Vein endothelial cell (primary cell): ENCODE results near the gene TESK1. TPM values are rescaled to one million over a fixed set of nuclear protein-coding genes. Genes with fewer than 3 reads are reported as not detected.

Experiments used
- small RNA-seq: library from RNA; depleted of rRNA; stranded (forward); fragments of <200 nt; gene quantifications from one replicate; pipeline ENCODE3, GENCODE V24; 2012
- total RNA-seq: library from RNA; depleted of rRNA; stranded (reverse); fragments of >200 nt; gene quantifications from 2 replicates; pipeline ENCODE4 v1.2.3, GENCODE V29; 2012

The TESK1 gene, protein sequence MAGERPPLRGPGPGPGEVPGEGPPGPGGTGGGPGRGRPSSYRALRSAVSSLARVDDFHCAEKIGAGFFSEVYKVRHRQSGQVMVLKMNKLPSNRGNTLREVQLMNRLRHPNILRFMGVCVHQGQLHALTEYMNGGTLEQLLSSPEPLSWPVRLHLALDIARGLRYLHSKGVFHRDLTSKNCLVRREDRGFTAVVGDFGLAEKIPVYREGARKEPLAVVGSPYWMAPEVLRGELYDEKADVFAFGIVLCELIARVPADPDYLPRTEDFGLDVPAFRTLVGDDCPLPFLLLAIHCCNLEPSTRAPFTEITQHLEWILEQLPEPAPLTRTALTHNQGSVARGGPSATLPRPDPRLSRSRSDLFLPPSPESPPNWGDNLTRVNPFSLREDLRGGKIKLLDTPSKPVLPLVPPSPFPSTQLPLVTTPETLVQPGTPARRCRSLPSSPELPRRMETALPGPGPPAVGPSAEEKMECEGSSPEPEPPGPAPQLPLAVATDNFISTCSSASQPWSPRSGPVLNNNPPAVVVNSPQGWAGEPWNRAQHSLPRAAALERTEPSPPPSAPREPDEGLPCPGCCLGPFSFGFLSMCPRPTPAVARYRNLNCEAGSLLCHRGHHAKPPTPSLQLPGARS
- total RNA-seq = 7.2 and 9.5 TPM in 2 replicates

DNA sequence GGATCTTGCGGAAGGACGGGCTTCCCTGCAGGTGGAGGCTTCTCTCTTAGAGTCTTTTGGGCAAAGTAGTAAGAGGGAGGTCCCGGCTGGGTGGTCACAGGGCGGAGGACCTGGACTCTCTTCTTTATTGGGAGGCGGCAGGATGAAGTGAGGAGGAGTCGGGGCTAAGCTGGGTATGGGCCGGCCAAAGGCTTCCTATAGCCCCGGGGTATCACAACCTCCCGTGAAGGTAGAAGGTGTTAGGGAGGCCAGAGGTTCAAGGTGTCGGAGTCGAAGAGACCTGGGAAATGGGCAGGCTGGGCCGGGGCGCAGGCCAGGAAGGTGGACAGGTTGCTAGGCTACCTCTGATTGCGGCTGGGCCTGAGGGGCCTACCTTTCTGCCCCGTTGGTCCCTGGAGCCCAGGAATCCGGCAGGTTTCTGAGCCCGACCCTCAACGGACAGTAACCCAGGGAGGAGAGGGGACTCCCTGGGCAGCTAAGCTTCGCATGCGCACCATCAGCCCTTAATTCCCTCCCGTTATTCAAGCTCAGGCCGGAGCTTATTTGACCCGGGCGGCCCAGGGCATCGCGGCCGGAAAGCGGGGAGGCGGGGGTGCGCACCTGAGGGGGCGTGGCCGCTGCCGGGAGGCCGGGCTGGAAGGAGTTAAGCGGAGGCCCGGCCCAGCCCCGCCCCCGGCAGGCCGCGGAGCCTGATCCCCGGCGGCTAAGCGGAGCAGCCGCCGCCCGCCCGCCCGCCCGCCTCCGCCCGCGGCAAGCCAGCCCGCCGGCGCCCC is at the start of gene TESK1:
TSS of gene TESK1 (plus strand) at position 685 of the 773 bp plus-strand sequence. CDS start 358 bp downstream, outside the sequence.

DNA sequence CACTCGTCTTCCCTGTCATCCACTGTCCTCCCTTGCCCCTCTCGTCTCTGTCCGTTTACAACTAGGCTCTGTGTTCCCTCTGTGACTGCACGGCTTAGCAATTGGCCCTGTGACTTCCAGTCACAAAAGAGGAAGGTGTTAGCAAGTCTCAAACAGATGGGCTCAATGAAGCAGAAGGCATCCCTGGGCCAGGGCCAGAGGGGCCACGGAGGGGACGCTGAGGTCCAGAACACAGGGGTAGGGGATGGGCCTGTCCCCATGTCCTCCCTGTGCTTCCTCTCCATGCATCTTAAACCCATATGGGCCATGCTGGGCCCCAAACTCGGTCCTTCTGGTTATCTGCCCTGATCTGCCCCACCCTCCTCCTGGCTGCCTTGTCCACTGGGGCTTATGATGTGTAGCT is 13.3 kb downstream of the TESK1 start, which contains the start of gene CD72:
TSS of gene CD72 (minus strand) at position 89 of the 403 bp plus-strand sequence. CDS start 110 bp downstream, outside the sequence.

DNA sequence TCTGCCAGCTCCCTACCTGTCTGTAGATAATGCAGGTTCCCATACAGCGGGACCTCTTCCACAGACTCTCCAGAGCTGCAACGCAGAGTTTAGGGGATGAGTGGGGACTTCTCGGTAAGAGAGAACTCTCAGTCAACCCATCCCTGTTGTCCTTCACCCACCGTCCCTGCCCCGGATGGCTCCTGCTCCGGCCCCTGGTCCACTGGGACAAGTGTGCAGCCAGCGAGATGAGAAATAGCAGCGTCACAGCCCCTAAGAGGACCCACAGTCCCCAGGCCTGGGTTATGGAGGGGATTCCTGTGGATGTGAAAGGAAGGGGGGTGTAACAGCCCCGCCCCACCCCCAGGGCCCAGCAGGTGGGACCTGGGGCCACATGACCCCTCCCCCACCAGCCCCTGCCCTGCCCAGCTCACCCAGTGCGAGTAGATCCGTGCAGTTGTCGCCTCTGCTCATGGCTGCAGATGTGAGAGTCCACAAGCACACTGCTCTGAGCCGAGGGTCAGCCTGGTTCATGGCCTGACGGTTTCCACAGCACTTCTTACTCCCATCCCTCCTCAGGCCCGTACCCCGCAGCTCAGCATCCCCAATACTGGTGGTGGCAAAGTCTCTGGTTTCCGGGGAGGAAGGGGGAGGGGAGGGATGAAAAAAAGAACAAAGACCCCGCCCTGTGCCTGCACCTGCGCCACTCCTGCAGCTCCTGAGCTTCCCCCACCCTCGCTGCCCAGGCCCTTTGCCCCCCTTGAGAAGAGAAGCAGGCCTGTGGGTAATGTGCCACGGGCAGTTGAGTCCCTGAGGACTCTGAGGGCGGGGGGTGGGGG is 45.5 kb downstream of the TESK1 start, which contains the start of gene SIT1:
TSS of gene SIT1 (minus strand) at position 591 of the 818 bp plus-strand sequence. CDS start at position 513, 78 bp downstream.

DNA sequence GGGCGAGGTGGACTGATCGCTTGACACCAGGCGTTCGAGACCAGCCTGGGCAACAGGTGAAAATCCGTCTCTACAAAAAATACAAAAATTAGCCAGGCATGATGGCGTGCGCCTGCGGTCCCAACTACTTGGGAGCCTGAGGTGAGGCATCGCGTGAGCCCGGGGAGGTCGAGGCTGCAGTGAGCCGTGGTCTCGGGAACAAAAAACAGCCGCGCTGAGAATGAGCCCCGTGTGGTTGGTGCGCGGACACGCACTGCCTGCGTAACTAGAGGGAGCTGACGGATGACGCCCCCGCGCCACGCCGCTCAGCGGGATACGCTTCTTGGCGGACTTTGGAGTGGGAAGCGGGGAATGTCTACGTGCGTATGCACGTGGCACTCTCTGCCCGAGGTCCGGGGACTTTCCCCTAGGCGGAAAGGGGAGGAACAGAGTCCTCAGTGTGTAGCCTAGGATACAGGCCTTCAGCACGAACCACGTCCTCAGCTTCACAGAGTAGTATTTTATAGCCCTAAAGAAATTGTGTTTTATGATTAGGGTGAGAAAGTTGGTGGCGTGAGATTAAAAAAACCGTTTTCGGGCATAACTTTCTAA is 52.6 kb downstream of the TESK1 start, which contains the start of gene RMRP:
TSS of gene RMRP (minus strand) at position 474 of the 591 bp plus-strand sequence.

DNA sequence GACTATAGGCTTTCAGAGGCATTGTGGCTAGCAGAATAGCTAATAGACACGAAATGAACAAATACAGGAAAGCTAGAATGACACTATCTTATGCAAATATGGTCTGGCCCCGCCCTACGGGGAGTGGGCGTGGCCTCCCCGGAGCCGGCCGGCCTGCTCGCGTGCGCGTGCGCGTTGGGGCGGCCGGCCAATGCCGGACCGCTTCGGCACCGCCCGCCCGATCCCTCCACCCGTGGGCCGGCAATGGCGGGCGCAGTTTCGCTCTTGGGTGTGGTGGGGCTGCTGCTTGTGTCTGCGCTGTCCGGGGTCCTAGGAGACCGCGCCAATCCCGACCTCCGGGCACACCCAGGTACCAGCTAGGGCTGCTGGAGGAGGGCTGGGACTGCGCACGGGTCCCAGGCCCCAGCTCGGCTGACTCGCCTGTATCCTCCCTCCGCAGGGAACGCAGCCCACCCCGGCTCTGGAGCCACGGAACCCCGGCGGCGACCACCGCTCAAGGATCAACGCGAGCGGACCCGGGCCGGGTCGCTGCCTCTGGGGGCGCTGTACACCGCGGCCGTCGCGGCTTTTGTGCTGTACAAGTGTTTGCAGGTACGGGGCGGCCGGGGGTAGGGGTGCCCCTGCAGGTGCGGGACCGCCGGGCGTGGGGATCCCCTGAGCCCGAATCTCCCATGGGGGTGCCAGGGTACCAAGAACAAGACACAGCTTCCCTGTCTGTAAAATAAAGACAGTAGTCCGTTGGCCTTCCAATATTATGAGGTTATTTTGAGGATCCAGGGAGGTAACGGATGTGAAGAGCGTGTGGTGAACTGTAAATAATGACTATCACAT is 53.3 kb downstream of the TESK1 start, which contains the start of gene CCDC107:
TSS of gene CCDC107 (plus strand) at position 156 of the 831 bp plus-strand sequence. CDS start at position 244, 88 bp downstream.

Small RNAs within 50 kb of the gene (small RNA-seq; reads per million reads assigned to genes)
- gene MIR4667 = 0.19 reads per million
- gene RMRP = not detected
- gene RPS29P17 = not detected

Other genes starting within 250 kb of the TESK1 start
- gene RUSC2, start 115.2 kb upstream of the TESK1 start, total RNA-seq = 28.7 and 39.5 TPM in 2 replicates
- not detected in 2 replicates for gene CD72, start 13.2 kb downstream of the TESK1 start, total RNA-seq
- not detected in 2 replicates for gene SIT1, start 45.7 kb downstream of the TESK1 start, total RNA-seq
- 49,879 and 52,393 TPM in 2 replicates for gene RMRP, start 52.8 kb downstream of the TESK1 start, total RNA-seq
- 6.0 and 10.1 TPM in 2 replicates for gene CCDC107, start 53.0 kb downstream of the TESK1 start, total RNA-seq
- gene ARHGEF39, start 59.9 kb downstream of the TESK1 start, total RNA-seq = 1.6 and 3.5 TPM in 2 replicates
- gene CA9, start 68.7 kb downstream of the TESK1 start, total RNA-seq = 0.10 TPM in 1 of 2 replicates, not detected in the other
- gene TPM2, start 84.7 kb downstream of the TESK1 start, total RNA-seq = 10.5 and 20.2 TPM in 2 replicates
- 294 and 296 TPM in 2 replicates for gene TLN1, start 126.9 kb downstream of the TESK1 start, total RNA-seq
- gene CREB3, start 127.4 kb downstream of the TESK1 start, total RNA-seq = 51.3 and 60.4 TPM in 2 replicates
- gene GBA2, start 144.0 kb downstream of the TESK1 start, total RNA-seq = 133 and 134 TPM in 2 replicates
- 19.4 and 25.5 TPM in 2 replicates for gene RGP1, start 144.0 kb downstream of the TESK1 start, total RNA-seq
- gene MSMP, start 149.0 kb downstream of the TESK1 start, total RNA-seq = 22.4 and 50.3 TPM in 2 replicates
- 5.6 and 5.8 TPM in 2 replicates for gene NPR2, start 186.3 kb downstream of the TESK1 start, total RNA-seq
- 0.10 TPM in 1 of 2 replicates, not detected in the other for gene SPAG8, start 207.0 kb downstream of the TESK1 start, total RNA-seq
- gene HINT2, start 209.8 kb downstream of the TESK1 start, total RNA-seq = 6.2 and 10.0 TPM in 2 replicates
- gene FAM221B, start 223.5 kb downstream of the TESK1 start, total RNA-seq = not detected in 2 replicates
- gene TMEM8B, start 224.0 kb downstream of the TESK1 start, total RNA-seq = 0.19 and 0.98 TPM in 2 replicates